ENCODE results near the gene KIFAP3.

Gene KIFAP3

GRCh38 chr1:169974067-169974466, 100.4 kb downstream of the KIFAP3 start:
- no peak for DNase-seq

GRCh38 chr1:169970114-169970513, 104.4 kb downstream of the KIFAP3 start:
- DNase-seq, result no peak

- no peak for DNase-seq
Observed at GRCh38 chr1:169968174-169968573, 106.3 kb downstream of the KIFAP3 start.

GRCh38 chr1:169964206-169964605, 110.3 kb downstream of the KIFAP3 start:
- no peak for DNase-seq

GRCh38 chr1:169959686-169960085, 114.8 kb downstream of the KIFAP3 start:
- no peak for DNase-seq

- no peak for DNase-seq
Observed at GRCh38 chr1:169958987-169959386, 115.5 kb downstream of the KIFAP3 start.

GRCh38 chr1:169957884-169958283, 116.6 kb downstream of the KIFAP3 start:
- DNase-seq, result no peak

GRCh38 chr1:169951108-169951507, 123.4 kb downstream of the KIFAP3 start:
- DNase-seq, result no peak

GRCh38 chr1:169949139-169949538, 125.4 kb downstream of the KIFAP3 start:
- DNase-seq, result no peak

GRCh38 chr1:169946206-169946605, 128.3 kb downstream of the KIFAP3 start:
- no peak for DNase-seq

- DNase-seq, result no peak
Observed at GRCh38 chr1:169945181-169945580, 129.3 kb downstream of the KIFAP3 start.

- no peak for DNase-seq
Observed at GRCh38 chr1:169944621-169945020, 129.9 kb downstream of the KIFAP3 start.

- no peak for DNase-seq
Observed at GRCh38 chr1:169943963-169944526, 130.4 kb downstream of the KIFAP3 start.

- DNase-seq, result no peak
Observed at GRCh38 chr1:169941982-169942830, 132.3 kb downstream of the KIFAP3 start.

- no peak for DNase-seq
Observed at GRCh38 chr1:169933984-169934725, 140.3 kb downstream of the KIFAP3 start.

GRCh38 chr1:169931795-169932231, 142.7 kb downstream of the KIFAP3 start:
- DNase-seq, result no peak

- no peak for DNase-seq
Observed at GRCh38 chr1:169929210-169929526, 145.3 kb downstream of the KIFAP3 start.

- no peak for DNase-seq
Observed at GRCh38 chr1:169928438-169929209, 145.9 kb downstream of the KIFAP3 start.

- no peak for DNase-seq
Observed at GRCh38 chr1:169925505-169926482, 148.7 kb downstream of the KIFAP3 start.

- DNase-seq, result no peak
Observed at GRCh38 chr1:169924829-169925228, 149.7 kb downstream of the KIFAP3 start.

- DNase-seq, result no peak
Observed at GRCh38 chr1:169924063-169924462, 150.4 kb downstream of the KIFAP3 start.

- DNase-seq, result no peak
Observed at GRCh38 chr1:169921080-169921479, 153.4 kb downstream of the KIFAP3 start.
